Uterus (tissue), 4 donors: Measurements from ENCODE around the gene PARD3. TPM values are rescaled to one million over a fixed set of nuclear protein-coding genes. Genes with fewer than 3 reads are reported as not detected.
"Not testable (repeated sequence)": the region's sequence is repeated elsewhere in the genome, so short reads cannot be mapped to it uniquely, and the experiment has no call there.

Experiments used
- DNase-seq, 2 donors: peaks; one replicate each; pipeline ENCODE4 v3.0.0-alpha.2; 2019 to 2020
- H3K27ac ChIP-seq, 2 donors: fragments of 200-600 bp; sonication (generic); 1 replicate in 1 of 2; 2 replicates in 1 of 2; pipeline ENCODE4 v1.5.1; 2016 to 2018
- H3K27me3 ChIP-seq, 2 donors: fragments of 200-600 bp; sonication (generic); one replicate each; pipeline ENCODE4 v1.5.1; 2018 to 2019; ENCODE audit warnings: control low read depth in 1 of 2
- H3K36me3 ChIP-seq, 2 donors: fragments of 200-600 bp; sonication (generic); one replicate each; pipeline ENCODE4 v1.5.1; 2019; ENCODE audit warnings: control low read depth in 1 of 2
- H3K4me1 ChIP-seq, 2 donors: fragments of 200-600 bp; sonication (generic); one replicate each; pipeline ENCODE4 v1.5.1; 2018 to 2019; ENCODE audit warnings: control low read depth in 1 of 2
- H3K4me3 ChIP-seq, 2 donors: fragments of 200-600 bp; sonication (generic); 1 replicate in 1 of 2; 2 replicates in 1 of 2; pipeline ENCODE4 v1.5.1; 2018 to 2019; ENCODE audit warnings: mild to moderate bottlenecking in 1 of 2
- H3K9me3 ChIP-seq, 2 donors: fragments of 200-600 bp; sonication (generic); one replicate each; pipeline ENCODE4 v1.5.1; 2019; ENCODE audit warnings: control low read depth in 1 of 2
- POLR2A ChIP-seq, 2 donors: fragments of 450-650 bp; IDR thresholded peaks; one replicate each; pipeline ENCODE4 v1.6.1; 2016; ENCODE audit warnings: antibody characterized with exemption in 2 of 2, mild to moderate bottlenecking in 1 of 2, moderate library complexity in 1 of 2
- intact Hi-C: fragments of 100-400 bp; cut with DNase I; formaldehyde crosslinking; loops from one replicate; pipeline ENCODE4 v1.15.1; 2023; ENCODE audit warnings: low total_unique reads
- total RNA-seq, 4 donors: library from RNA; depleted of rRNA in 3 of 4; stranded (reverse); fragments of >200 nt in 3 of 4; gene quantifications; one replicate each; pipeline versions ENCODE4 v1.1.0 to v1.2.4, GENCODE V29; 2014 to 2023
- TF ChIP-seq, protein P1 (sequence below), 4 experiments: fragments of 200-600 bp in 2 of 4; fragments of 450-650 bp in 2 of 4; sonication (generic) in 2 of 4; IDR thresholded peaks; one replicate each; pipeline ENCODE4 v1.5.1; 2016 to 2019; ENCODE audit warnings: antibody characterized with exemption in 4 of 4, mild to moderate bottlenecking in 2 of 4, moderate library complexity in 1 of 4
- donor health status: DM: yes; HTN: yes; CAD: no.

The PARD3 gene
- total RNA-seq, 4 donors from 2014 or later, result 42.1 to 96.1 (median 51.5) TPM

DNA sequence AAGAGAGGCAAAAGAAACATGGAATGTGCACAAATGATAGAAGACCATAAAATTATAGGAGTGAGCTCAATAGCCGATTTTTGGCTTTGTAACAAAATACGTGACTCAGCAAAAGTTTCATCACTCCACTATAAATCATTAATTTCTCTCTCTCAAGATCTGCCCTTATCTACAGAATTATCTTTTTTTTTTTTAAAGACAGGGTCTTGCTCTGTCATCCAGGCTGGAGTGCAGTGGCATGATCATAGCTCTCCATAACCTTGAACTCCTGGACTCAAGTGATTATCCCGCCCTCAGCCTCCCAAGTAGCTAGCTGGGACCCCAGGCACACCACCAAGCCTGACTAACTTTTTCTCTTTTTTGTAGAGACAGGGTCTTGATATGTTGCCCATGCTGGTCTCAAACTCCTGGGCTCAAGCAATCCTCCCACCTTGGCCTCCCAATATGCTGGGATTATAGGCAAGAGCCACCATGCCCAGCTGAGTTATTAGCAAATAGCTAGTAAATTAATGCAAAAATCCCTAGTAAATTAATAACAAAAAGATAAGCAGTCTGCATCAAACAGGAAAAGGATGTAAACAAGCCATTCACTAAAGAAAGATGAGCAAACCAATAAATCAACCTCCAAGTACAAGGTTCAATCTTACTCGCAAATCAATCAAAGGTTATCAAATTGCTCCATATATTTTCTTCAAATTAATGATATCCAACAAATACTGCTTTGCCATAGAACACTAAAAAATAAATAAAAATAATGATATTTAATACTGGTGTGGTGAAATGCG is 450.7 kb downstream of the PARD3 start:
- DNase-seq, result no peak
- intact Hi-C loops, result no loop called here

DNA sequence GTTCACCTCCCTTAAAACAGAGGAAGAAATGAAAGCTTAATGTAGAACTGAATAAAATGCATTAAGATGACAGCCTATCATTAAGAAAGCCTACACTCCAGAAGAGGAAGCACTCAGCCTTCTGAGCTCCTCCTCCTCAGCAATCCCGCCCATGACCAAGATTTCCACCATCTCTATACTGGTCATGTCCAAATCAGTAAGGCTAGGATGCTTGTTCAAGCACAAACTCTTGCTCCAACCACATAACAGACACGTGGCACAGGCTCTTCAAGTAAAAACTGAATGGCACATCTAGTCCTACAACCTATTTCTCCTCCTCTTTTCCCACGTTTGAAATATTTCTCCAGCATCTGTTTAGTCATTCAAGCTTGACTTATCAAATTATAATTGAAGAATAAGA is 454.1 kb downstream of the PARD3 start:
- no peaks in the 10 kb centered on the region for H3K4me1 ChIP-seq
- H3K4me3 ChIP-seq, result no peak overlapping the region
- H3K9me3 ChIP-seq, result no peaks in the 10 kb centered on the region
- H3K27ac ChIP-seq, result no peak overlapping the region
- TF ChIP-seq, protein P1, sequence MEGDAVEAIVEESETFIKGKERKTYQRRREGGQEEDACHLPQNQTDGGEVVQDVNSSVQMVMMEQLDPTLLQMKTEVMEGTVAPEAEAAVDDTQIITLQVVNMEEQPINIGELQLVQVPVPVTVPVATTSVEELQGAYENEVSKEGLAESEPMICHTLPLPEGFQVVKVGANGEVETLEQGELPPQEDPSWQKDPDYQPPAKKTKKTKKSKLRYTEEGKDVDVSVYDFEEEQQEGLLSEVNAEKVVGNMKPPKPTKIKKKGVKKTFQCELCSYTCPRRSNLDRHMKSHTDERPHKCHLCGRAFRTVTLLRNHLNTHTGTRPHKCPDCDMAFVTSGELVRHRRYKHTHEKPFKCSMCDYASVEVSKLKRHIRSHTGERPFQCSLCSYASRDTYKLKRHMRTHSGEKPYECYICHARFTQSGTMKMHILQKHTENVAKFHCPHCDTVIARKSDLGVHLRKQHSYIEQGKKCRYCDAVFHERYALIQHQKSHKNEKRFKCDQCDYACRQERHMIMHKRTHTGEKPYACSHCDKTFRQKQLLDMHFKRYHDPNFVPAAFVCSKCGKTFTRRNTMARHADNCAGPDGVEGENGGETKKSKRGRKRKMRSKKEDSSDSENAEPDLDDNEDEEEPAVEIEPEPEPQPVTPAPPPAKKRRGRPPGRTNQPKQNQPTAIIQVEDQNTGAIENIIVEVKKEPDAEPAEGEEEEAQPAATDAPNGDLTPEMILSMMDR (IDR thresholded peaks at IDR 0.05), result no peak
- no peak for TF ChIP-seq POLR2A (IDR thresholded peaks at IDR 0.05)
- no peaks in the 10 kb centered on the region for H3K27me3 ChIP-seq
- DNase-seq, result no peak
- intact Hi-C loops, result no loop called here
- no peaks in the 10 kb centered on the region for H3K36me3 ChIP-seq

More for the DNA sequence above, 450.7 kb downstream of the PARD3 start:
- H3K36me3 ChIP-seq, result no peaks in the 10 kb centered on the region
- H3K9me3 ChIP-seq, result no peaks in the 10 kb centered on the region
- no peak overlapping the region for H3K27ac ChIP-seq
- no peaks in the 10 kb centered on the region for H3K4me1 ChIP-seq
- no peaks in the 10 kb centered on the region for H3K27me3 ChIP-seq
- no peak for TF ChIP-seq POLR2A (IDR thresholded peaks at IDR 0.05)
- TF ChIP-seq, protein P1 (IDR thresholded peaks at IDR 0.05), result no peak
- no peak overlapping the region for H3K4me3 ChIP-seq

DNA sequence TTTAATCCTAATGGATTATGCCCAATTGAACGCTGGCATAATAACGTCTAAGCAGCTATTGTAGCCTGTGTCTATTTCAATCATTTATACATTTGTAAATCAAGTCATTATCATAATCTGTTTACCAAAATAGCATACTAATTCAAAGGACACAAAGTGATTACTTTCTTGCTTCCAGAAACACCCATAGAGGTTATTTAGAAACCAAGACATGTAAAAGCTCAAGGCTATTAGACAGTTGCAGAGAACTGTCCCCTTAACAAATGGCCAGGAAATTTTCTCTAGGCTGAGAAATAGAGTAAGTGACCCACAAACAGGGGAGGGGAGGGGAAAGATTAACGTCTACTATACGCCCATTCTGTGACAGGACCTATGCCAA is 455.7 kb downstream of the PARD3 start:
- H3K4me3 ChIP-seq, result no peak overlapping the region
- no peaks in the 10 kb centered on the region for H3K4me1 ChIP-seq
- H3K36me3 ChIP-seq, result no peaks in the 10 kb centered on the region
- TF ChIP-seq POLR2A (IDR thresholded peaks at IDR 0.05), result no peak
- TF ChIP-seq, protein P1 (IDR thresholded peaks at IDR 0.05), result no peak
- DNase-seq, result no peak
- no peaks in the 10 kb centered on the region for H3K9me3 ChIP-seq
- no peaks in the 10 kb centered on the region for H3K27me3 ChIP-seq
- intact Hi-C loops, result no loop called here
- H3K27ac ChIP-seq, result no peak overlapping the region

DNA sequence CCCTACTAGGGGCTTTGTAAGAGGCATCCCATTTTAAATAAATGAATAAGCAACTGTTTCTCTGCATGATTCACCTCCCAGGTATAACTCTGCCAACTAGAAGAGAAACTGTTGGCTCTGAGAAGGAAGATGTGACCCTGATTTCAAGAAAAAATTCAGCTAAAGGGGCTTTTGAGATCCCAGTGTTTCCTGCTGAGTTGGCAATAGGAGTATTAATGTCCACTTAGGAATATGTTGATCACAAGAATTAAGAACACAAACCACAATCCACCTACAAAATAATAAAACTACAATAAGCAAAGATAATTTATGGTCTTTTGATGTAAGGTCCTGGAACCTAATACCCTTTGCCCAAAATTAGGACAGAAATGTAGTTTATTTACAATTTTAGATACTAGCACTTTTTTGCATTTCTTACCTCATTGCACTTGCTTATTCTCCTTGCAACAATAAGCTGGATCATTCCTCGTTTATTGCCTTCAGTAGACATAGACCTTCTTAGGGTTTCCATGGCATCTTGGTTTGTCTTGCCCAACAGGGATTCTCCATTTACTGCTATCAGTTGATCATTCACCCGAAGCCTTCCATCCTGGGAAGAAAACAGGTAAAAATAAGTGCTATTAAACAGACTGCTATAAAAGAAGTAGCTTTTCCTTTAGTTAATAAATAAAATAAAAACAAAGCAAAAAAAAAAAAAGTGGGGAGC is 456.2 kb downstream of the PARD3 start:
- H3K4me1 ChIP-seq, result no peaks in the 10 kb centered on the region
- H3K27me3 ChIP-seq, result no peaks in the 10 kb centered on the region
- H3K4me3 ChIP-seq, result no peak overlapping the region
- DNase-seq, result no peak
- no peaks in the 10 kb centered on the region for H3K36me3 ChIP-seq
- intact Hi-C loops, result no loop called here
- H3K27ac ChIP-seq, result no peak overlapping the region
- no peak for TF ChIP-seq POLR2A (IDR thresholded peaks at IDR 0.05)
- TF ChIP-seq, protein P1 (IDR thresholded peaks at IDR 0.05), result no peak
- no peaks in the 10 kb centered on the region for H3K9me3 ChIP-seq

DNA sequence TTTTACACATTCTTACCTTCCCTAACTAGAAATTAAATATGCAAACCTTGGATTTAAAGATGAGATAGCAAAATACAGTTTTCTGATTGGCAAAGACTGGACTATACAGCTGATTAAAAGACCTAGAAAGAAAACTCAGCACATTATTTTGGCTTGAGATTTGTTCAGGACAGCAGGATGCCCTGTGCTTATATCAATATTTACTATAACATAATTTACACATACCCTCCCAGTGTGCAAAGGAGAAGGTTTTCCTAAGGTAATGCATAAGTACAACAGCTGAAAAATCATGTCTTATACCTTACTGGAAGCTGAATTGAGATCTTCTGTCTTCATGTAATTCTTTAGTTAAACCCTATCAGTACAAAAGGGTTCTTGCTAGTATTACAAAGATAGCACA is 458.6 kb downstream of the PARD3 start:
- no peak overlapping the region for H3K4me3 ChIP-seq
- H3K9me3 ChIP-seq, result no peaks in the 10 kb centered on the region
- H3K27ac ChIP-seq, result no peak overlapping the region
- TF ChIP-seq, protein P1 (IDR thresholded peaks at IDR 0.05), result no peak
- TF ChIP-seq POLR2A (IDR thresholded peaks at IDR 0.05), result no peak
- H3K4me1 ChIP-seq, result no peaks in the 10 kb centered on the region
- intact Hi-C loops, result no loop called here
- no peak for DNase-seq
- no peaks in the 10 kb centered on the region for H3K36me3 ChIP-seq
- H3K27me3 ChIP-seq, result no peaks in the 10 kb centered on the region

DNA sequence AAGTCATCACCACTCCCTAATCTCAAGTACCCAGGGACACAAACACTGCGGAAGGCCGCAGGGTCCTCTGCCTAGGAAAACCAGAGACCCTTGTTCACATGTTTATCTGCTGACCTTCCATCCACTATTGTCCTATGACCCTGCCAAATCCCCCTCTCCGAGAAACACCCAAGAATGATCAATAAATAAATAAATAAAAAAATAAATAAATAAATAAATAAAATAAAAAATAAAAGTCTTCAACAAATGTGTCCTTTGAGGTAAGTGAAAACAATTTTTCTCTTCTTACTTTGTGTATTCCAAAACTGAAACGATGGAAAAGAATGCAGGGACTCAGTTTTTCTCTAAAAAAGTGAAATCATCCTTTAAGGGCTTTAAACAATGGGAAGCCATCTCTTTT is 461.6 kb downstream of the PARD3 start:
- DNase-seq, H3K4me3 ChIP-seq, H3K9me3 ChIP-seq, H3K27ac ChIP-seq, H3K36me3 ChIP-seq, H3K27me3 ChIP-seq, H3K4me1 ChIP-seq, intact Hi-C loops: not testable (repeated sequence)

DNA sequence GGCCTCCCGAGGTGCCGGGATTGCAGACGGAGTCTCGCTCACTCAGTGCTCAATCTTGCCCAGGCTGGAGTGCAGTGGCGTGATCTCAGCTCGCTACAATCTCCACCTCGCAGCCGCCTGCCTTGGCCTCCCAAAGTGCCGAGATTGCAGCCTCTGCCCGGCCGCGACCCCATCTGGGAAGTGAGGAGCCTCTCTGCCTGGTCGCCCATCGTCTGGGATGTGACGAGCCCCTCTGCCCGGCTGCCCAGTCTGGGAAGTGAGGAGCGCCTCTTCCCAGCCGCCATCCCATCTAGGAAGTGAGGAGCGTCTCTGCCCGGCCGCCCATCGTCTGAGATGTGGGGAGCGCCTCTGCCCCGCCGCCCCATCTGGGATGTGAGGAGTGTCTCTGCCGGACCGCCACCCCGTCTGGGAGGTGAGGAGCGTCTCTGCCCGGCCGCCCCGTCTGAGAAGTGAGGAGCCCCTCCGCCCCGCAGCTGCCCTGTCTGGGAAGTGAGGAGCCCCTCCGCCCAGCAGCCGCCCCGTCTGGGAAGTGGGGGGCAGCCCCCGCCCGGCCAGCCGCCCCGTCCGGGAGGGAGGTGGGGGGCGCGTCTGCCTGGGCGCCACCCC is 462.4 kb downstream of the PARD3 start:
- H3K36me3 ChIP-seq, H3K4me3 ChIP-seq, H3K27me3 ChIP-seq, DNase-seq, intact Hi-C loops, H3K27ac ChIP-seq, H3K4me1 ChIP-seq, H3K9me3 ChIP-seq: not testable (repeated sequence)
